Measurements from ENCODE around the gene ICAM2.

The ICAM2 gene

GRCh38 chr17:64039106-64039400, 18.6 kb upstream of the ICAM2 start:
- no peak for DNase-seq
- H3K4me3 ChIP-seq (ENCODE audit: insufficient read depth in 1 of 2, low read depth in 1 of 2, low read length in 2 of 2) = no peak overlapping the region
- 100% methylated on average over 1 of the region's 3 CpGs for WGBS

DNA sequence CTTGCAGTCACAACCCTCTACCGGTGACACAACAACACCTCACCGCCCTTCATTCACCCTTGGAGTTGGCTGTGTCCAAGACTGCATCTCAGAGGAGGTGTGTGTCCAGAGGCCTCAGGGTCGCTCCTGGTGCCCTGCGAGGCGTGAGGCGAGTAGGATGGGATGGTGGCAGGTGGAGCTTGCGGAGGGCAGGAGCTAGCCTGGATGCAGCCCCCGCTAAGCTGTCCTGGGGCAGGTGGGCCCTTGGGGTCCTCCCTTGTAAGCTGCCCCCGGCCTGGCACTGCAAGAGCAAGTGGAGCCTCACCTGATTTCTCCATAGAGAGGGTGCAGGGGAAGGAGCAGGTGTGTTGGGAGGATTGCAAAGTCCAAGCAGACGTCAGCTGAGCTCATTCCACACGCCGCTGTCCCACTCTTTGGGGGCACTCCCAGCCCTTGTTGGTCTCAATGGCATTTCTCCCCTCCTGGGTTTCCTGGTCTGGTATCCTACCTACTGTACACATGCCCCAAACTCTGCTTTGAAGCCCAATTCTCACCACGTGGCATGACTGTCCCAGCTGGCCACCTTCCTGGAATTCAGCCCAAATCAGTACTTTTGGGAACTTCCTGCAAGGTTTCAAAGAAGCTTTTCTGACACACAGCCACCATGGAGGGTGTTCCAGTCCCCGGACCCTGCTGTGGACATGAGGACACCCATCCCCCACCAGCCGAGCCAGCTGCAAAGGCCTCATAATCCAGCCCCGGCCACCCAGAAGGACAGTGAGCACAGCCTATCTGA, 18.1 kb upstream of the ICAM2 start:
- DNase-seq = no peak
- Histone ChIP-seq H3K23ac (ENCODE audit: low read length in 2 of 2) (no peak overlapping the region), H2BK120ac (ENCODE audit: low read depth, low read length) (no peak overlapping the region)

More at GRCh38 chr17:64039106-64039400, 18.6 kb upstream of the ICAM2 start:
- Histone ChIP-seq H3K4me2 (ENCODE audit: low read length, poor library complexity, severe bottlenecking) (no peak overlapping the region), H2BK5ac (ENCODE audit: low read depth, low read length, poor library complexity, severe bottlenecking) (no peak overlapping the region), H4K8ac (ENCODE audit: low read length) (no peak overlapping the region), H3K27me3 (ENCODE audit: control insufficient read depth in 1 of 2, insufficient read depth in 1 of 2, low read length in 2 of 2) (no peaks in the 10 kb centered on the region), H3K79me1 (replicated peaks; ENCODE audit: low read length, poor library complexity, severe bottlenecking) (no peaks in the 10 kb centered on the region), H3K4ac (ENCODE audit: low read depth in 1 of 2, low read length in 2 of 2) (no peak overlapping the region), H2AFZ (ENCODE audit: low read depth, low read length) (no peak overlapping the region), H2AK5ac (ENCODE audit: low read length, severe bottlenecking) (no peak overlapping the region), H3K18ac (ENCODE audit: low read depth in 1 of 2, low read length in 2 of 2) (no peak overlapping the region), H3K23ac (ENCODE audit: low read length in 2 of 2) (no peak overlapping the region), H3K27ac (ENCODE audit: low read length, poor library complexity, severe bottlenecking) (no peak overlapping the region), H3K4me1 (ENCODE audit: control insufficient read depth, insufficient read depth, low read depth, low read length) (no peaks in the 10 kb centered on the region), H3K36me3 (ENCODE audit: control insufficient read depth in 1 of 2, insufficient read depth in 2 of 2, low read depth in 1 of 2, low read length in 2 of 2) (peaks cover 25 to 61% of the 10 kb centered on the region in 2 experiments), H2BK120ac (ENCODE audit: low read depth, low read length) (no peak overlapping the region), H3K9ac (ENCODE audit: low read length) (no peak overlapping the region), H3K9me3 (ENCODE audit: control insufficient read depth, low read length) (no peaks in the 10 kb centered on the region), H3K14ac (ENCODE audit: low read length in 2 of 2) (no peak overlapping the region), H2BK15ac (ENCODE audit: low read depth, poor library complexity, severe bottlenecking) (no peak overlapping the region), H4K91ac (ENCODE audit: low read length) (no peak overlapping the region), H2BK12ac (ENCODE audit: low read length in 2 of 2) (no peak overlapping the region)

DNA sequence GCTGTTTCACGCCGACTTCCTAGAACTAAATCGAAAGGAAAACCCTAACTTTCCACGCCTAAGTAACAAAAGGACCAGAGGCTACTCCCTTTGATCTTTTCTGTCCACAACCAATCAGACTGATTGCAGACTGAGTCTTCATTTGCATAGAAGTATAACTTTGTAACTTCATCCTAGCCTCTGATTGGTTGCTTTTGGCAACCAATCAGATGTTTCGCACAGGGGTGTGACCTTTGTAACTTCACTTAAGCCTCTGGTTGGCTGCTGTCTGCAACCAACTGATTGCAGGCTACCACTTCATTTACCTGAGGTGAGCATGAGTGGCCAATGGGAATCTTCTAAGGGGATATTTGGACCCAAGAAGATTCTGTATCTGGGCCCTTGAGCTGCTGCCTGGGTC, 17.4 kb upstream of the ICAM2 start:
- DNase-seq = no peak
- Histone ChIP-seq H3K9me3 (ENCODE audit: control insufficient read depth, low read length) (no peaks in the 10 kb centered on the region), H4K8ac (ENCODE audit: low read length) (no peak overlapping the region), H3K27ac (ENCODE audit: low read length, poor library complexity, severe bottlenecking) (no peak overlapping the region), H3K4me2 (ENCODE audit: low read length, poor library complexity, severe bottlenecking) (no peak overlapping the region), H3K4ac (ENCODE audit: low read depth in 1 of 2, low read length in 2 of 2) (no peak overlapping the region), H2AK5ac (ENCODE audit: low read length, severe bottlenecking) (no peak overlapping the region), H3K36me3 (ENCODE audit: control insufficient read depth in 1 of 2, insufficient read depth in 2 of 2, low read depth in 1 of 2, low read length in 2 of 2) (peaks cover 12 to 48% of the 10 kb centered on the region in 2 experiments), H4K91ac (ENCODE audit: low read length) (no peak overlapping the region), H3K4me1 (ENCODE audit: control insufficient read depth, insufficient read depth, low read depth, low read length) (no peaks in the 10 kb centered on the region), H3K14ac (ENCODE audit: low read length in 2 of 2) (no peak overlapping the region), H3K79me1 (replicated peaks; ENCODE audit: low read length, poor library complexity, severe bottlenecking) (no peaks in the 10 kb centered on the region), H2BK120ac (ENCODE audit: low read depth, low read length) (no peak overlapping the region), H2BK12ac (ENCODE audit: low read length in 2 of 2) (no peak overlapping the region), H2BK15ac (ENCODE audit: low read depth, poor library complexity, severe bottlenecking) (no peak overlapping the region), H3K9ac (ENCODE audit: low read length) (no peak overlapping the region), H3K27me3 (ENCODE audit: control insufficient read depth in 1 of 2, insufficient read depth in 1 of 2, low read length in 2 of 2) (no peaks in the 10 kb centered on the region), H3K18ac (ENCODE audit: low read depth in 1 of 2, low read length in 2 of 2) (no peak overlapping the region), H3K4me3 (ENCODE audit: insufficient read depth in 1 of 2, low read depth in 1 of 2, low read length in 2 of 2) (no peak overlapping the region), H2BK5ac (ENCODE audit: low read depth, low read length, poor library complexity, severe bottlenecking) (no peak overlapping the region), H2AFZ (ENCODE audit: low read depth, low read length) (no peak overlapping the region), H3K23ac (ENCODE audit: low read length in 2 of 2) (no peak overlapping the region)
- WGBS = 97% methylated on average over 5 of the region's 5 CpGs

More for the DNA sequence above, 18.1 kb upstream of the ICAM2 start:
- no peak overlapping the region for H3K9ac ChIP-seq (ENCODE audit: low read length)
- H2AFZ ChIP-seq (ENCODE audit: low read depth, low read length) = no peak overlapping the region
- H2BK12ac ChIP-seq (ENCODE audit: low read length in 2 of 2) = no peak overlapping the region
- WGBS = 86% methylated on average over 15 of the region's 16 CpGs
- no peak overlapping the region for H3K27ac ChIP-seq (ENCODE audit: low read length, poor library complexity, severe bottlenecking)
- H3K27me3 ChIP-seq (ENCODE audit: control insufficient read depth in 1 of 2, insufficient read depth in 1 of 2, low read length in 2 of 2) = no peaks in the 10 kb centered on the region
- H3K36me3 ChIP-seq (ENCODE audit: control insufficient read depth in 1 of 2, insufficient read depth in 2 of 2, low read depth in 1 of 2, low read length in 2 of 2) = peaks cover 19 to 55% of the 10 kb centered on the region in 2 experiments
- H3K4me2 ChIP-seq (ENCODE audit: low read length, poor library complexity, severe bottlenecking) = no peak overlapping the region
- no peak overlapping the region for H4K8ac ChIP-seq (ENCODE audit: low read length)
- no peaks in the 10 kb centered on the region for H3K79me1 ChIP-seq (replicated peaks; ENCODE audit: low read length, poor library complexity, severe bottlenecking)
- no peaks in the 10 kb centered on the region for H3K9me3 ChIP-seq (ENCODE audit: control insufficient read depth, low read length)
- no peak overlapping the region for H2AK5ac ChIP-seq (ENCODE audit: low read length, severe bottlenecking)
- no peak overlapping the region for H2BK15ac ChIP-seq (ENCODE audit: low read depth, poor library complexity, severe bottlenecking)
- no peak overlapping the region for H3K14ac ChIP-seq (ENCODE audit: low read length in 2 of 2)
- H2BK5ac ChIP-seq (ENCODE audit: low read depth, low read length, poor library complexity, severe bottlenecking) = no peak overlapping the region
- no peaks in the 10 kb centered on the region for H3K4me1 ChIP-seq (ENCODE audit: control insufficient read depth, insufficient read depth, low read depth, low read length)
- H3K18ac ChIP-seq (ENCODE audit: low read depth in 1 of 2, low read length in 2 of 2) = no peak overlapping the region
- no peak overlapping the region for H4K91ac ChIP-seq (ENCODE audit: low read length)
- H3K4ac ChIP-seq (ENCODE audit: low read depth in 1 of 2, low read length in 2 of 2) = no peak overlapping the region
- no peak overlapping the region for H3K4me3 ChIP-seq (ENCODE audit: insufficient read depth in 1 of 2, low read depth in 1 of 2, low read length in 2 of 2)

GRCh38 chr17:64037180-64037579, 16.7 kb upstream of the ICAM2 start:
- DNase-seq = no peak
- 94% methylated on average over 6 of the region's 6 CpGs for WGBS
- Histone ChIP-seq H2AK5ac (ENCODE audit: low read length, severe bottlenecking) (no peak overlapping the region), H3K9ac (ENCODE audit: low read length) (no peak overlapping the region), H3K4me3 (ENCODE audit: insufficient read depth in 1 of 2, low read depth in 1 of 2, low read length in 2 of 2) (no peak overlapping the region), H3K9me3 (ENCODE audit: control insufficient read depth, low read length) (no peaks in the 10 kb centered on the region), H3K18ac (ENCODE audit: low read depth in 1 of 2, low read length in 2 of 2) (no peak overlapping the region), H3K4ac (ENCODE audit: low read depth in 1 of 2, low read length in 2 of 2) (no peak overlapping the region), H3K23ac (ENCODE audit: low read length in 2 of 2) (no peak overlapping the region), H3K14ac (ENCODE audit: low read length in 2 of 2) (no peak overlapping the region), H2BK12ac (ENCODE audit: low read length in 2 of 2) (no peak overlapping the region), H2BK15ac (ENCODE audit: low read depth, poor library complexity, severe bottlenecking) (no peak overlapping the region), H3K4me2 (ENCODE audit: low read length, poor library complexity, severe bottlenecking) (no peak overlapping the region), H2BK120ac (ENCODE audit: low read depth, low read length) (no peak overlapping the region), H3K27ac (ENCODE audit: low read length, poor library complexity, severe bottlenecking) (no peak overlapping the region), H3K79me1 (replicated peaks; ENCODE audit: low read length, poor library complexity, severe bottlenecking) (no peaks in the 10 kb centered on the region), H2BK5ac (ENCODE audit: low read depth, low read length, poor library complexity, severe bottlenecking) (no peak overlapping the region), H4K8ac (ENCODE audit: low read length) (no peak overlapping the region), H2AFZ (ENCODE audit: low read depth, low read length) (no peak overlapping the region), H4K91ac (ENCODE audit: low read length) (no peak overlapping the region), H3K36me3 (ENCODE audit: control insufficient read depth in 1 of 2, insufficient read depth in 2 of 2, low read depth in 1 of 2, low read length in 2 of 2) (peaks cover 12 to 42% of the 10 kb centered on the region in 2 experiments), H3K4me1 (ENCODE audit: control insufficient read depth, insufficient read depth, low read depth, low read length) (no peaks in the 10 kb centered on the region), H3K27me3 (ENCODE audit: control insufficient read depth in 1 of 2, insufficient read depth in 1 of 2, low read length in 2 of 2) (no peaks in the 10 kb centered on the region)

All from mesenchymal stem cell (in vitro differentiated cells and primary cell).